ENCODE results near the gene MICAL3. TPM values are rescaled to one million over a fixed set of nuclear protein-coding genes. Genes with fewer than 3 reads are reported as not detected.

The MICAL3 gene
- 26.6 to 41.0 TPM (median 35.6 TPM) in 5 replicates for total RNA-seq (2022; extraction: Qiagen RNA extraction; ENCODE audit: low read depth)

GRCh38 chr22:18024276-18024939 lies at the start of gene MICAL3:
MICAL3 (minus strand) TSS chr22:18024561; CDS start chr22:17906812, 117,749 bp downstream.

GRCh38 chr22:17774206-17774925 lies 250.0 kb downstream of the MICAL3 start, which contains the start of gene BID:
BID (minus strand) TSS chr22:17774469; CDS start chr22:17750116, 24,353 bp downstream.

Other genes with a start within 250 kb of the MICAL3 start
- gene PEX26, start 53.4 kb upstream of the MICAL3 start, total RNA-seq (2022; extraction: Qiagen RNA extraction; ENCODE audit: low read depth) = 8.2 to 12.9 TPM (median 11.4 TPM) in 5 replicates
- 0.52 to 0.91 TPM (median 0.74 TPM) in 5 replicates for gene TUBA8, start 86.2 kb upstream of the MICAL3 start, total RNA-seq (2022; extraction: Qiagen RNA extraction; ENCODE audit: low read depth)
- 4.0 to 5.6 TPM (median 5.2 TPM) in 5 replicates for gene USP18, start 125.6 kb upstream of the MICAL3 start, total RNA-seq (2022; extraction: Qiagen RNA extraction; ENCODE audit: low read depth)